Measurements from ENCODE around the gene TAB2.

DNA sequence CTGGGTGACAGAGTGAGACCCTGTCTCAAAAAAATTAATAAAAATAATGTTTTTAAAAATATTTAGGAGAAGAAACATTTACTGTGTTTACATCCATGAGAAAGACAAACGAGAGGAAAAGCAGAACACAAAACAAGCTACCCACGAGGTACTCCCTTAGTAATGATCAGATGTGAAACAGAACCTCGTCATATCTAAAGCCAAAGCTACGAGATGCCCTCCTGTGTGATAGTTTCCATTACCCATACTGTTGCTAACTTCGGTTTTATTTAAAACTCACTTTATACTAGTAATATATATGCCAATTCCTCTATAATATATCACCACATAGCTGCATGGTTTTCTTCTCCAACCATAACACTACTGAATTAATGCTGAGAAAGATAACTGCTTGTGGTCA lies 103.6 kb downstream of the TAB2 start:
- TF ChIP-seq YY1 (IDR thresholded peaks at IDR 0.05; ENCODE audit: extremely low read depth, insufficient replicate concordance, low read depth, low read length) (no peak), POLR2A (IDR thresholded peaks at IDR 0.05; ENCODE audit: borderline replicate concordance, extremely low read depth, insufficient read depth, insufficient read length) (no peak), EGR1 (IDR thresholded peaks at IDR 0.05; ENCODE audit: low read depth) (no peak), EZH2 (IDR thresholded peaks at IDR 0.05) (no peak), POLR2AphosphoS5 (IDR thresholded peaks at IDR 0.05; ENCODE audit: low read depth, low read length) (no peak), SIN3A (IDR thresholded peaks at IDR 0.05; ENCODE audit: low read depth) (no peak), JUND (IDR thresholded peaks at IDR 0.05) (no peak), EZH2phosphoT487 (IDR thresholded peaks at IDR 0.05; ENCODE audit: borderline replicate concordance) (no peak)
- TF ChIP-seq, protein P1, sequence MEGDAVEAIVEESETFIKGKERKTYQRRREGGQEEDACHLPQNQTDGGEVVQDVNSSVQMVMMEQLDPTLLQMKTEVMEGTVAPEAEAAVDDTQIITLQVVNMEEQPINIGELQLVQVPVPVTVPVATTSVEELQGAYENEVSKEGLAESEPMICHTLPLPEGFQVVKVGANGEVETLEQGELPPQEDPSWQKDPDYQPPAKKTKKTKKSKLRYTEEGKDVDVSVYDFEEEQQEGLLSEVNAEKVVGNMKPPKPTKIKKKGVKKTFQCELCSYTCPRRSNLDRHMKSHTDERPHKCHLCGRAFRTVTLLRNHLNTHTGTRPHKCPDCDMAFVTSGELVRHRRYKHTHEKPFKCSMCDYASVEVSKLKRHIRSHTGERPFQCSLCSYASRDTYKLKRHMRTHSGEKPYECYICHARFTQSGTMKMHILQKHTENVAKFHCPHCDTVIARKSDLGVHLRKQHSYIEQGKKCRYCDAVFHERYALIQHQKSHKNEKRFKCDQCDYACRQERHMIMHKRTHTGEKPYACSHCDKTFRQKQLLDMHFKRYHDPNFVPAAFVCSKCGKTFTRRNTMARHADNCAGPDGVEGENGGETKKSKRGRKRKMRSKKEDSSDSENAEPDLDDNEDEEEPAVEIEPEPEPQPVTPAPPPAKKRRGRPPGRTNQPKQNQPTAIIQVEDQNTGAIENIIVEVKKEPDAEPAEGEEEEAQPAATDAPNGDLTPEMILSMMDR (IDR thresholded peaks at IDR 0.05 in 2 of 3, conservative IDR thresholded peaks at IDR 0.05 in 1 of 3; ENCODE audit: borderline replicate concordance in 1 of 3, insufficient read depth in 1 of 3, low read depth in 2 of 3, low read length in 2 of 3), result no peak
- TF ChIP-seq, protein P2, sequence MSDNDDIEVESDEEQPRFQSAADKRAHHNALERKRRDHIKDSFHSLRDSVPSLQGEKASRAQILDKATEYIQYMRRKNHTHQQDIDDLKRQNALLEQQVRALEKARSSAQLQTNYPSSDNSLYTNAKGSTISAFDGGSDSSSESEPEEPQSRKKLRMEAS (IDR thresholded peaks at IDR 0.05), result no peak
- TF ChIP-seq, protein P3, sequence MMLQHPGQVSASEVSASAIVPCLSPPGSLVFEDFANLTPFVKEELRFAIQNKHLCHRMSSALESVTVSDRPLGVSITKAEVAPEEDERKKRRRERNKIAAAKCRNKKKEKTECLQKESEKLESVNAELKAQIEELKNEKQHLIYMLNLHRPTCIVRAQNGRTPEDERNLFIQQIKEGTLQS (IDR thresholded peaks at IDR 0.05), result no peak

Data from HCT116 (cell line).